ENCODE measurements around the gene ACHE.

ACHE gene

GRCh38 chr7:100914879-100915447 is 19.3 kb upstream of the ACHE start:
- ATAC-seq, result no peak
- TF ChIP-seq ESRRG (CRISPR knock-in tag; IDR thresholded peaks at IDR 0.05) (no peak), CSDC2 (CRISPR knock-in tag; IDR thresholded peaks at IDR 0.05) (no peak), PPARA (CRISPR knock-in tag; IDR thresholded peaks at IDR 0.05; ENCODE audit: borderline replicate concordance) (no peak), BACH2 (CRISPR knock-in tag; IDR thresholded peaks at IDR 0.05; ENCODE audit: borderline replicate concordance) (no peak), ZNF8 (CRISPR knock-in tag; IDR thresholded peaks at IDR 0.05) (no peak), TSHZ2 (CRISPR knock-in tag; IDR thresholded peaks at IDR 0.05) (no peak), ZNF565 (CRISPR knock-in tag; conservative IDR thresholded peaks at IDR 0.05; ENCODE audit: low read depth) (no peak), TCF4 (CRISPR knock-in tag; IDR thresholded peaks at IDR 0.05; ENCODE audit: borderline replicate concordance) (no peak), ZC3H10 (CRISPR knock-in tag; IDR thresholded peaks at IDR 0.05) (no peak), ISL1 (CRISPR knock-in tag; IDR thresholded peaks at IDR 0.05) (no peak), TOX (CRISPR knock-in tag; IDR thresholded peaks at IDR 0.05; ENCODE audit: borderline replicate concordance) (no peak), OSR1 (CRISPR knock-in tag; IDR thresholded peaks at IDR 0.05) (no peak), POU6F1 (CRISPR knock-in tag; IDR thresholded peaks at IDR 0.05; ENCODE audit: borderline replicate concordance, low read depth) (no peak), CSRNP3 (CRISPR knock-in tag; IDR thresholded peaks at IDR 0.05) (no peak), ZFP3 (CRISPR knock-in tag; IDR thresholded peaks at IDR 0.05) (no peak), ZFP30 (CRISPR knock-in tag; IDR thresholded peaks at IDR 0.05) (no peak), GLIS3 (CRISPR knock-in tag; IDR thresholded peaks at IDR 0.05) (no peak), SNAI2 (CRISPR knock-in tag; IDR thresholded peaks at IDR 0.05) (no peak), ARNTL (CRISPR knock-in tag; IDR thresholded peaks at IDR 0.05; ENCODE audit: borderline replicate concordance, low read depth) (no peak)

GRCh38 chr7:100914208-100914878 is 18.7 kb upstream of the ACHE start:
- TF ChIP-seq RARB (CRISPR knock-in tag; IDR thresholded peaks at IDR 0.05) (no peak), OSR1 (CRISPR knock-in tag; IDR thresholded peaks at IDR 0.05) (no peak), ZC3H10 (CRISPR knock-in tag; IDR thresholded peaks at IDR 0.05) (no peak), CSDC2 (CRISPR knock-in tag; IDR thresholded peaks at IDR 0.05) (no peak), TSHZ2 (CRISPR knock-in tag; IDR thresholded peaks at IDR 0.05) (no peak), SNAI2 (CRISPR knock-in tag; IDR thresholded peaks at IDR 0.05) (no peak), ARNTL (CRISPR knock-in tag; IDR thresholded peaks at IDR 0.05; ENCODE audit: borderline replicate concordance, low read depth) (no peak), PATZ1 (CRISPR knock-in tag; IDR thresholded peaks at IDR 0.05; ENCODE audit: borderline replicate concordance) (no peak), ZFP30 (CRISPR knock-in tag; IDR thresholded peaks at IDR 0.05) (no peak), BACH2 (CRISPR knock-in tag; IDR thresholded peaks at IDR 0.05; ENCODE audit: borderline replicate concordance) (no peak), ZFP3 (CRISPR knock-in tag; IDR thresholded peaks at IDR 0.05) (no peak), TCF4 (CRISPR knock-in tag; IDR thresholded peaks at IDR 0.05; ENCODE audit: borderline replicate concordance) (no peak), ZNF565 (CRISPR knock-in tag; conservative IDR thresholded peaks at IDR 0.05; ENCODE audit: low read depth) (no peak), ISL1 (CRISPR knock-in tag; IDR thresholded peaks at IDR 0.05) (no peak), ZNF70 (CRISPR knock-in tag; IDR thresholded peaks at IDR 0.05) (no peak), ESRRG (CRISPR knock-in tag; IDR thresholded peaks at IDR 0.05) (no peak), CREB5 (CRISPR knock-in tag; IDR thresholded peaks at IDR 0.05; ENCODE audit: low read depth) (no peak), POU6F1 (CRISPR knock-in tag; IDR thresholded peaks at IDR 0.05; ENCODE audit: borderline replicate concordance, low read depth) (no peak)
- ATAC-seq, result no peak

Measured in SK-N-SH treated with all-trans-retinoic acid at 6 μM for 48 hours (cell line).